GF-D8 (cell line): ENCODE results near the gene HNRNPUL2.

ENCODE experiments used
- DNase-seq: peaks from one replicate; lab custom pipeline; 2025; lab: John Stamatoyannopoulos, UW

The HNRNPUL2 gene

GRCh38 chr11:62726915-62727164 is 417 bp downstream of the HNRNPUL2 start:
- DNase-seq: no peak

GRCh38 chr11:62726156-62726914 is 922 bp downstream of the HNRNPUL2 start:
- DNase-seq: no peak

- DNase-seq: no peak
Measured at GRCh38 chr11:62725646-62726045, 1.6 kb downstream of the HNRNPUL2 start.

GRCh38 chr11:62724171-62724570 is 3.1 kb downstream of the HNRNPUL2 start:
- no peak for DNase-seq

- no peak for DNase-seq
Measured at GRCh38 chr11:62721994-62722393, 5.3 kb downstream of the HNRNPUL2 start.

GRCh38 chr11:62719302-62719978 is 7.8 kb downstream of the HNRNPUL2 start:
- no peak for DNase-seq

- DNase-seq: no peak
Measured at GRCh38 chr11:62716816-62717215, 10.4 kb downstream of the HNRNPUL2 start.

- no peak for DNase-seq
Measured at GRCh38 chr11:62716206-62716605, 11.1 kb downstream of the HNRNPUL2 start.

GRCh38 chr11:62715150-62716130 is 11.8 kb downstream of the HNRNPUL2 start:
- DNase-seq: no peak

- no peak for DNase-seq
Measured at GRCh38 chr11:62713343-62713742, 13.9 kb downstream of the HNRNPUL2 start.

- DNase-seq: no peak
Measured at GRCh38 chr11:62712861-62713260, 14.4 kb downstream of the HNRNPUL2 start.

- no peak for DNase-seq
Measured at GRCh38 chr11:62712276-62712812, 14.9 kb downstream of the HNRNPUL2 start.

GRCh38 chr11:62710001-62710345 is 17.3 kb downstream of the HNRNPUL2 start:
- DNase-seq: no peak

- DNase-seq: no peak
Measured at GRCh38 chr11:62709247-62710000, 17.8 kb downstream of the HNRNPUL2 start.

- DNase-seq: no peak
Measured at GRCh38 chr11:62708793-62709192, 18.5 kb downstream of the HNRNPUL2 start.

- DNase-seq: no peak
Measured at GRCh38 chr11:62708392-62708791, 18.9 kb downstream of the HNRNPUL2 start.

- DNase-seq: no peak
Measured at GRCh38 chr11:62707277-62707861, 19.9 kb downstream of the HNRNPUL2 start, which contains the start of the genes BSCL2 and GNG3. Gene BSCL2 (minus strand): TSS chr11:62707424. CDS start chr11:62707195, 229 bp downstream. Gene GNG3 (plus strand): TSS chr11:62707676. CDS start chr11:62708296, 620 bp downstream.

- no peak for DNase-seq
Measured at GRCh38 chr11:62706850-62707247, 20.4 kb downstream of the HNRNPUL2 start.

GRCh38 chr11:62705880-62706849 is 21.1 kb downstream of the HNRNPUL2 start:
- DNase-seq: peak; percentile 73

GRCh38 chr11:62705413-62705812 is 21.8 kb downstream of the HNRNPUL2 start:
- DNase-seq: no peak
